ENCODE data around the gene SDCCAG8.

The SDCCAG8 gene

GRCh38 chr1:243390162-243390791 lies 134.4 kb downstream of the SDCCAG8 start:
- DNase-seq (ENCODE audit: low read depth in 3 of 3) = no peak

- DNase-seq (ENCODE audit: low read depth in 3 of 3) = no peak
These were observed 135.5 kb downstream of the SDCCAG8 start for GRCh38 chr1:243391355-243391754.

DNA sequence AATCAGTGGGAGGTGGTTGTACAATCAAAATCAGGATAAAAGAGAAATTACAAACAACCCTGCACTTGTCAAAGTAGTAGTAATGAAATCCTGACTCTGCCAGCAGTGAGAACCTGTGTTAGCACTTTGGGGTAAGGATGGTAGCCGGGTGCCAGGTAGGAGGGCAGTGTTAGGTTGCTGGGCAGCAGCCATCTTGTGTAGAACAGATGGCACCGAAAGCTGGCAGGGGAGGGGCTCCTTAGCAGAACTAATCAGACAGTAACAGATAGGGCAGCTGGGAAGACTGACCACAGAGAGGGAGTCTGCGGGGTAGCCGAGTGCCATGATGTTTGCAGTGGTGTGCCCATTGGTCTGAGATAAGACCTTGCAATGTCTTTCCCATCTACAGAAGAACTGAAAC lies 137.3 kb downstream of the SDCCAG8 start:
- no peak for DNase-seq (ENCODE audit: low read depth in 3 of 3)

GRCh38 chr1:243394066-243394465 lies 138.2 kb downstream of the SDCCAG8 start:
- DNase-seq (ENCODE audit: low read depth in 3 of 3) = no peak

GRCh38 chr1:243394601-243395464 lies 139.0 kb downstream of the SDCCAG8 start:
- no peak for DNase-seq (ENCODE audit: low read depth in 3 of 3)

DNA sequence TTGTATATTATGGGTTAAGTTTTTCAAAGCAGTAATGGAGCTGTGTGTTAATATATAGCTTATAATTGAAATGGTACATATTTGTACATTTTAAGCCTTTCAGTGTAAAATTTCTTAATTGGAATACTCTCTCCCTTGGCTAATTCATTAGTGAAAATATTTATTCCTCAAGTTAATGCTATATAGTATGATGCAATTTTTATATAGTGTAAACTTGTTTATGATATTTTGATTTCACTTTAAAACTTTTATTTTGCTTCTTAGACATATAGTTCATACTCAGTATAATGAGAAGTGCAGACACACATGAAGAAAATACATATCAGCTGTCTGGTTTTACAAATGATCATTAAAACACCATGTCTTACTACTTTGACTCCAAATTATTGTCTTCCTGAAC lies 140.6 kb downstream of the SDCCAG8 start:
- no peak for DNase-seq (ENCODE audit: low read depth in 3 of 3)

GRCh38 chr1:243396876-243397275 lies 141.0 kb downstream of the SDCCAG8 start:
- no peak for DNase-seq (ENCODE audit: low read depth in 3 of 3)

- DNase-seq (ENCODE audit: low read depth in 3 of 3) = no peak
These were observed 141.9 kb downstream of the SDCCAG8 start for GRCh38 chr1:243397613-243398321.

- DNase-seq (ENCODE audit: low read depth in 3 of 3) = no peak
These were observed 143.8 kb downstream of the SDCCAG8 start for GRCh38 chr1:243399561-243400155.

DNA sequence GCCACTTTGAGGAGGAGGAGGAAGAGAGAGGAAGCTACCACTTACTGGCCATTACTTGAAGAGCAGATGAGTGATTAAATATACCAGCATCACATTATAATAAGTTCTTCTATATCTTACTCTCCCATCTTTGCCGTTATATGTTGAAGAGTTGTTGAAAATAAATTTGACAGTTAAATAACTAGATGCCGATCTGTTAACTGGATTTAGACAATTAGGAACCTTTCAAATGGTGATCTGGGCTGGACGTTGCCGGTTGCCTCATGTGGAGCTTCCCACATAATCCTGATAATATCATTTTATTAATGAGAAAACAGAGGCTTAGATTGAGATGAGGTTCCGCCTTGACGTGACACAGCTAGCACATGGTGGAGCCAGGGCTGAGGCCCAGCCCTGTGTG lies 147.0 kb downstream of the SDCCAG8 start:
- DNase-seq (ENCODE audit: low read depth in 3 of 3) = no peak

DNA sequence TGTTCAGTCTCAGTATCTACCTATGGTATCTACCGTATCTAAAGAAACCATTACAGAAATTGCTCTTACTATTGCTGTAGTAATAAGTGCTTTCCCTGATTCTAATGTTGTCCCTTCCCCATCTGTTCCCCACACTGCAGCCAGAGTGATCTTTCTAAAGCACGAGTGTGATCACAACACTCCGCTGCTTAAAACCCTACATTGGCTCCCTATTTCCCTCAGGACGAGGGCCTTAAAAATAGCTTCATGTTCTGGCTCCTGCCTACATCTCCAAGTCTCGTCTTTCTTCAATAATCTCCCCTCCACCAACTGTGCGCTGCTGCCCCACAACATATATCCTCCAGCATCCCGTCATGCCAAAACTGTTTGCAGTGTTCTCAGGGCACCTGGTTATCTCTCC lies 150.6 kb downstream of the SDCCAG8 start:
- DNase-seq (ENCODE audit: low read depth in 3 of 3) = no peak

DNA sequence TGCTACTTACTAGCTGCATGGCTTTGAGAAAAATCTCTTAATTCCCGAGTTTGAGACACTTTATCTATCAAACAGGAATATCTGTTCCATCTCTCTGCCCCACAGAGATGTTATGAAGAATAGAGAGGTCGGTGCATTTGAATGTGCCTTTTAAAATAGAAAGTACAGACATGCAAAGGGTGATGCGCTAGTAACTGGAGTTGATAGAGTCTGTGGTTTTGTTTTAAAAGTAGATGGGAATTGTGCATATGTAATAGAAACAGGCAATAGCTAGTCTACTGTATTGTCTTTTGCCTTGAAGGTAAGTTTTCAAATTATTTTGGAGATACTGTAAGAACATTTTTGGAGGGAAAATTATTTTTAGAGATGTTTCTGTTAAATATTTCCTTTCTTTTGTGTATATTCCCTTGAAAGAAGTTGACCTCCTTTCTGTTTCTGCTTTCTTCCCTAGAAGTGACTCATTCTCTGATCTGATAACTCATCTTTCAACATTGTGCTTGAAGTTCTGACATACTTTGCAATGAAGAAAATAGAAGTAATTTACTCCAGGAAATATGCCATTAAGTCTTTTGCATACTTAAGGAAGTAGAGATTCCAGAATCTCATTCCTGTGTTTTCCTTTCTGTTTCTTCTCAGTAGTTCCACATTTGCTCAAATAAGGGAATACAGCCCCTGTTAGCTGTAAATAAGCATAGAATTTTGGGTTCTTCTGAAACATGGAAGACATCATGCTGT lies 151.6 kb downstream of the SDCCAG8 start:
- DNase-seq (ENCODE audit: low read depth in 3 of 3) = no peak

- no peak for DNase-seq (ENCODE audit: low read depth in 3 of 3)
These were observed 152.6 kb downstream of the SDCCAG8 start for GRCh38 chr1:243408479-243408878.

GRCh38 chr1:243409284-243409683 lies 153.4 kb downstream of the SDCCAG8 start:
- no peak for DNase-seq (ENCODE audit: low read depth in 3 of 3)

GRCh38 chr1:243411472-243411871 lies 155.6 kb downstream of the SDCCAG8 start:
- no peak for DNase-seq (ENCODE audit: low read depth in 3 of 3)

GRCh38 chr1:243413431-243414151 lies 157.8 kb downstream of the SDCCAG8 start:
- DNase-seq (ENCODE audit: low read depth in 3 of 3) = no peak

DNA sequence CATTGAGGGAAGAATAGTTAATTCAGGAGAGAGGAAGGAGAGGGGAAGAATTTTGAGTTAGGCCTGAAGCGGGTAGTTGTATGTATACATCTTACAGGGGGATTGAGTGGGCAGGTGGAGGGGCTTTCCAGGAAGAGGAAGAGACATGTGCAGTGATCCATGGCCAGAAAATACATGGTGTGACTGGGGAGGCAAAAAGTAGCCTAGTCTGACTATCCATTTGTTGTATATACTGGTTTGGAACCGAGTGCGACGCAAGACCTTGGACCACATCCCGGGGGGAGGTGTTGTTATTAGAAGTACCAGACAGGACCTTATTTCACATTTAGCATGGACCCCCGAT lies 158.3 kb downstream of the SDCCAG8 start:
- no peak for DNase-seq (ENCODE audit: low read depth in 3 of 3)

DNA sequence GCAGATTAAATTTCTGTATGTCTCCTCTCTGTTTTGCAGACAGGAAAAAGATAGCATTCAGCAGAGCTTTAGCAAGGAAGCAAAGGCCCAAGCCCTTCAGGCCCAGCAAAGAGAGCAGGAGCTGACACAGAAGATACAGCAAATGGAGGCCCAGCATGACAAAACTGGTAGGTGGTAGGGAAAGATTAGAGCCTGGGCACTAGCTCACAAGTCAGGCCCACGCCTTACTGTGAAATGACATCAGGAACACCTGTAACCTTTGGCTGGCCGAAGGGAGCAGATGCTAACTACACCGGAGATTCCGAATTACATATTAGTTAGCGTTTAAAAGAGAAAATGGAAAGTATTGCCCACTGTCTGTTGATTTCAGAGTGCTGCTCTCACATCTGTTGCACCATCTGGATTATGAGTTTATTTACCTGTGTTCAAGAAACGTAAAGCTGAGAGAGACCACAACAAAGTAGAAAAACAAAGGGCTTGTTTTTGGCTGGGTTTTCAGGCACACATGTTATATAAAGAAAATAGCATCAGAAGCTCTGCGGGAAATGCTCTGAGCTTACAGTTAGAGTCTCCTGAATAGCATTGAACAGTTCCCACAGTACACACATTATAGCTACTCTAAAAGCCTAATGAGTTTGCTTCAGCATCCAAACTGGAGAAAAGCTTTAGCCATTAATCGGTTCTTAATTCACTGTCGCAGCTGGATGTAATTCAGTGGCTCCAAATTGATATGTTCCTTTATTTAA lies 160.0 kb downstream of the SDCCAG8 start:
- DNase-seq (ENCODE audit: low read depth in 3 of 3) = no peak

- no peak for DNase-seq (ENCODE audit: low read depth in 3 of 3)
These were observed 160.7 kb downstream of the SDCCAG8 start for GRCh38 chr1:243416495-243416894.

Measured in stimulated activated CD4-positive, alpha-beta T cell treated with anti-CD3 and anti-CD28 coated beads, TNF-alpha, amount 100 ng/mL, for 24 hours (primary cell).